ENCODE data around the gene REEP5.

- TF ChIP-seq CBX3 (IDR thresholded peaks at IDR 0.05; ENCODE audit: borderline replicate concordance in 1 of 2, low read length in 2 of 2), result no peak
- no peak for TF ChIP-seq ZBTB1 (CRISPR knock-in tag; IDR thresholded peaks at IDR 0.05; ENCODE audit: borderline replicate concordance, low read depth)
- no peak for TF ChIP-seq GABPB1 (CRISPR knock-in tag; IDR thresholded peaks at IDR 0.05)
- TF ChIP-seq POLR2AphosphoS5 (IDR thresholded peaks at IDR 0.05; ENCODE audit: control insufficient read depth, insufficient read depth, low read depth, low read length), result no peak
Observed at GRCh38 chr5:112847306-112847705, 74.7 kb downstream of the REEP5 start.
